Right lobe of liver (tissue), 6 donors: Measurements from ENCODE around the gene SPRR3. TPM values are rescaled to one million over a fixed set of nuclear protein-coding genes. Genes with fewer than 3 reads are reported as not detected.

ENCODE experiments used
- ATAC-seq, 4 donors: fragments of 200-7000 bp; cut with Tn5 transposase; one replicate each; pipeline ENCODE4 v1.9.1; 2020; ENCODE audit warnings: mild to moderate bottlenecking in 4 of 4, moderate library complexity in 4 of 4
- DNase-seq, 3 donors: peaks; one replicate each; pipeline ENCODE4 v3.0.0-alpha.2; 2020
- H3K27ac ChIP-seq, 3 donors: fragments of 200-600 bp; one replicate each; pipeline ENCODE4 v1.8.0; 2022
- H3K27me3 ChIP-seq, 2 donors: fragments of 200-600 bp; one replicate each; pipeline ENCODE4 v1.8.0; 2022
- H3K36me3 ChIP-seq, 4 donors: fragments of 200-600 bp; sonication (generic) in 1 of 4; one replicate each; pipeline versions ENCODE4 v1.5.1 to v1.8.0; 2017 to 2022; ENCODE audit warnings: control low read depth in 1 of 4
- H3K4me1 ChIP-seq, 4 donors: fragments of 200-600 bp; sonication (generic) in 1 of 4; one replicate each; pipeline versions ENCODE4 v1.5.1 to v1.8.0; 2017 to 2022; ENCODE audit warnings: control low read depth in 1 of 4
- H3K4me3 ChIP-seq, 3 donors: fragments of 200-600 bp; one replicate each; pipeline ENCODE4 v1.8.0; 2022
- H3K9me3 ChIP-seq, 4 donors: fragments of 200-600 bp; sonication (generic) in 1 of 4; one replicate each; pipeline versions ENCODE4 v1.5.1 to v1.8.0; 2017 to 2022; ENCODE audit warnings: control low read depth in 1 of 4
- POLR2A ChIP-seq: fragments of 450-650 bp; IDR thresholded peaks from one replicate; pipeline ENCODE4 v1.6.1; 2017; ENCODE audit warnings: antibody characterized with exemption, mild to moderate bottlenecking
- WGBS: methylation state at CpG from one replicate; pipeline ENCODE4 v1.1.6; 2018; ENCODE audit warnings: low coverage, low lambda C conversion rate; ENCODE audit not compliant: insufficient coverage; ENCODE audit errors: missing lambda C conversion rate; 5-methylcytosine and 5-hydroxymethylcytosine counted together
- intact Hi-C, 2 donors: fragments of 100-400 bp; cut with DNase I; formaldehyde crosslinking; loops; one replicate each; pipeline versions ENCODE4 v1.11.2 to v1.14.1; 2022
- total RNA-seq, 6 experiments: library from RNA; depleted of rRNA in 2 of 6; stranded (reverse); fragments of >200 nt in 2 of 6; fragmentation: NEBNext Ultra II Directional in 3 of 6; extraction: Animal tissue kit (Norgen Biotek cat#: 25700) in 3 of 6; gene quantifications; one replicate each; pipeline versions ENCODE4 v1.1.0 to v1.2.4, GENCODE V29; 2016 to 2023
- TF ChIP-seq, protein P1 (sequence below), 4 donors: fragments of 200-600 bp in 3 of 4; fragments of 450-650 bp in 1 of 4; IDR thresholded peaks; one replicate each; pipeline versions ENCODE4 v1.5.1 to v1.8.0; 2016 to 2022; ENCODE audit warnings: antibody characterized with exemption in 4 of 4, mild to moderate bottlenecking in 2 of 4
- donor health status: DM: no; HTN: yes; CAD: no.
- donor health status: DM: no; HTN: no; CAD: no.
- donor health status: DM: no; HTN: no; CAD: no.
- donor health status: DM: no; HTN: yes; CAD: no.
- donor health status: DM: no; HTN: yes; CAD: no.

Gene SPRR3
- total RNA-seq, 6 experiments from 2014 or later, result 0.31 TPM; not detected in 5

DNA sequence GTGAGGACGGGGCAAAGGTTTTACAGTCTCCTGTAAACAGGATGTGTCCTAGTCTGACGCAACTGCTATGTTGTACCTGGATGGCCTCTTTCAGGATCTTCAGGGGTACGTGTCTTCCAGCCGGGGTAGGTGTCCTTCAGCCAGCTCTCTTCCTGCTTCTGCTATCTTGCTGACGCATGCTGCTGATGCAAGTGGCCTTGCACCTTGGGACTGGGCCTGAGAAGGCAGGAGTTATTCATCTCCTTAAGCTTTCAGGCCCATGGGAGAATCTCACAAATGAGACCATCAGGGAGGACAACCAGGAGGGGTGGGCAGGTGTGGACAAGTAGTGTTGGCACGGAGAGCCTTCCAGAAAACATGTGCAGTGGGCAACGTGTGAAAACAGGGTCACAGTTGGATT is 21.6 kb downstream of the SPRR3 start:
- H3K36me3 ChIP-seq, result no peaks in the 10 kb centered on the region
- WGBS, result 62% methylated on average over 5 of the region's 7 CpGs
- TF ChIP-seq, protein P1, sequence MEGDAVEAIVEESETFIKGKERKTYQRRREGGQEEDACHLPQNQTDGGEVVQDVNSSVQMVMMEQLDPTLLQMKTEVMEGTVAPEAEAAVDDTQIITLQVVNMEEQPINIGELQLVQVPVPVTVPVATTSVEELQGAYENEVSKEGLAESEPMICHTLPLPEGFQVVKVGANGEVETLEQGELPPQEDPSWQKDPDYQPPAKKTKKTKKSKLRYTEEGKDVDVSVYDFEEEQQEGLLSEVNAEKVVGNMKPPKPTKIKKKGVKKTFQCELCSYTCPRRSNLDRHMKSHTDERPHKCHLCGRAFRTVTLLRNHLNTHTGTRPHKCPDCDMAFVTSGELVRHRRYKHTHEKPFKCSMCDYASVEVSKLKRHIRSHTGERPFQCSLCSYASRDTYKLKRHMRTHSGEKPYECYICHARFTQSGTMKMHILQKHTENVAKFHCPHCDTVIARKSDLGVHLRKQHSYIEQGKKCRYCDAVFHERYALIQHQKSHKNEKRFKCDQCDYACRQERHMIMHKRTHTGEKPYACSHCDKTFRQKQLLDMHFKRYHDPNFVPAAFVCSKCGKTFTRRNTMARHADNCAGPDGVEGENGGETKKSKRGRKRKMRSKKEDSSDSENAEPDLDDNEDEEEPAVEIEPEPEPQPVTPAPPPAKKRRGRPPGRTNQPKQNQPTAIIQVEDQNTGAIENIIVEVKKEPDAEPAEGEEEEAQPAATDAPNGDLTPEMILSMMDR (IDR thresholded peaks at IDR 0.05), result no peak
- TF ChIP-seq POLR2A, result no peak
- intact Hi-C loops, result no loop called here
- H3K27ac ChIP-seq, result no peak overlapping the region
- no peaks in the 10 kb centered on the region for H3K9me3 ChIP-seq
- ATAC-seq (no peak), DNase-seq (no peak)
- H3K4me3 ChIP-seq, result no peak overlapping the region
- no peaks in the 10 kb centered on the region for H3K27me3 ChIP-seq
- no peaks in the 10 kb centered on the region for H3K4me1 ChIP-seq

DNA sequence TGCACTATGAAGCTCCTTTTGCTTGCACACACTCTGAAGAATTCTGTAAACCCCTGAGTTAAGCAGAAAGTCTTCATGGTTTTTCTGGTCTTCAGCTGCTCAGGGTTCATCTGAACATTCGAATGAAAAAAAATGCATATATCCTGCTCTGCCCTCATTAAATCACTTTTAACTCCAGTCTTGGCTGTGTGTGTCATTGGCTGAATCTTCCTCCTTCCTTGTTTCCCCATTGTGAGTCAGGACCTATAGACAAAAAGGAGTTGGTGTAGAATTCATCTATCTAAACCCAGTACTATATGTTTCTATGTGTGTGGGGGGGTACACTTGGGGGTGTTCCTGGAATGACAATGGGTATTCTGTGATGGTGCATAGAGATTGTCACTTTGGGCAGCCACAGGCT is 22.9 kb downstream of the SPRR3 start:
- 61% methylated on average over 1 of the region's 1 CpG for WGBS
- intact Hi-C loops, result no loop called here
- no peaks in the 10 kb centered on the region for H3K9me3 ChIP-seq

DNA sequence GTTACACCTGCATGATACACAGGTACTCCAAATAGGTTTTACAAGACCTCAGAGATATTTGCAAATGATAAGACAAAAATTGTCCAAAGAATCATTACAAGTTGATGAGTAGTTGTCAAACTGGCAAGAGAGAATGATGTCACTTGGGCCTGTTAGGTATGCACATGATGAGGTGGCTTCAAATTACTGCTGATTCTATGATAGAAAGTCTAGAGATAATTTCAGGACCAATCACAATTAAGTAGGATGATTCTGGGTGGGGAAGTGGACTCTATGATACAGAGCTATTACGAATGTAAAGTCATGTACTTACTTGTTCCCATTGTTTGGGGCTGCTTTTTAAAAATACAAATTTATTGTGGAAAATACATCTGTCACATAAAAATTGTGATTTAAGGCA is 24.2 kb downstream of the SPRR3 start:
- no peak for TF ChIP-seq POLR2A
- TF ChIP-seq, protein P1 (IDR thresholded peaks at IDR 0.05), result no peak
- DNase-seq (no peak), ATAC-seq (no peak)
- Histone ChIP-seq H3K4me1 (no peaks in the 10 kb centered on the region), H3K27ac (no peak overlapping the region), H3K9me3 (no peaks in the 10 kb centered on the region), H3K36me3 (no peaks in the 10 kb centered on the region), H3K4me3 (no peak overlapping the region), H3K27me3 (no peaks in the 10 kb centered on the region)
- intact Hi-C loops, result no loop called here
- 15% methylated on average over 1 of the region's 1 CpG for WGBS

More for the DNA sequence above, 22.9 kb downstream of the SPRR3 start:
- Histone ChIP-seq H3K4me1 (no peaks in the 10 kb centered on the region), H3K27ac (no peak overlapping the region), H3K27me3 (no peaks in the 10 kb centered on the region), H3K4me3 (no peak overlapping the region), H3K36me3 (no peaks in the 10 kb centered on the region)
- ATAC-seq (no peak), DNase-seq (no peak)
- TF ChIP-seq, protein P1 (IDR thresholded peaks at IDR 0.05), result no peak
- no peak for TF ChIP-seq POLR2A

DNA sequence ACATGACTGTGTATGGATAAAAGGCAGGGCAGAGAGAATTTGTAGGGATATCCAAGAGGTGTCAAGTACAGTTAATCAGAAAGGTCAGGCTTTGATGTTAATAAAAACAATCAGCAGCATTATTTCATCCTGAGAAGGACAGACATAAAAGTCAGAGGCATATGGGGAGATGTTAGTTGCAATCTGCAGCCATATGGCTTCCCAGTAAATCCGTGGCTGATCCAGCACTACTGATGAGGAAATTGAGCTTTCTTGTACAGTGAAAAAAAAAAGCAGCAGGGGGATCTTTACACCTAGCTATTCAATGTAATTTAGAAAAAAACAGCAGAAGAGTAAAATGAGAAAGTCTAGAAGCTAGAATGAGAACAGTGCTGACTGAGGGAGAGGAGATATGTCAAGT is 27.2 kb downstream of the SPRR3 start:
- H3K27ac ChIP-seq, result no peak overlapping the region
- no peaks in the 10 kb centered on the region for H3K27me3 ChIP-seq
- no peaks in the 10 kb centered on the region for H3K9me3 ChIP-seq
- WGBS, result 40% methylated on average over 1 of the region's 1 CpG
- no peaks in the 10 kb centered on the region for H3K36me3 ChIP-seq
- DNase-seq, result no peak
- TF ChIP-seq, protein P1 (IDR thresholded peaks at IDR 0.05), result no peak
- no peak for TF ChIP-seq POLR2A
- H3K4me1 ChIP-seq, result no peaks in the 10 kb centered on the region
- H3K4me3 ChIP-seq, result no peak overlapping the region
- ATAC-seq, result no peak
- intact Hi-C loops, result no loop called here

DNA sequence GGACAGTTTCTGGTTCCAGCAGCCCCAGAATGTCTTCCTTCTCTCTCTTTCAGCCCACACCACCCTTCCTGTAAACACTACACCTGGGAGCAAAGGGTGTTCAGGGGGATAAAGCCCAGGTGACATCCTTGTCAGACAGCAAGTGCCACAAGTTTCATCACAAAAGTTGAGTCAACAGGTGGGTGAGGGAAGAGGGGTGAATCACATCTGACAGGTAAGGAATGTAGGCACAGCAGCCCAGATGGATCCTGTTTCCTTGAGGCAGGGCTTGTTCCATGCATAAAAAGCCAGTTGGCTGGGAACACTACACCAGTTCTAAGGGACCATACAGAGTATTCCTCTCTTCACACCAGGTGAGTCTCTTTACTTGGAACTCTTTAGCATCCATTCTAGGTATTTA is 29.3 kb downstream of the SPRR3 start, which contains the start of gene SPRR1B:
Gene SPRR1B, plus strand, starts transcription at position 309 of the 400 bp plus-strand sequence. CDS start 1,143 bp downstream, outside the sequence.
- ATAC-seq, result no peak
- Histone ChIP-seq H3K4me3 (no peak within 1 kb of the TSS), H3K9me3 (no peaks in the 10 kb centered on the region), H3K27me3 (no peaks in the 10 kb centered on the region), H3K4me1 (no peaks in the 10 kb centered on the region), H3K36me3 (no peaks in the 10 kb centered on the region), H3K27ac (no peak within 1 kb of the TSS)
- TF ChIP-seq POLR2A, result no peak
- TF ChIP-seq, protein P1 (IDR thresholded peaks at IDR 0.05), result no peak
- no peak for DNase-seq
- intact Hi-C loops, result no loop called here
